Embryonic facial prominence (tissue), 1 donor: ENCODE data around the gene UBXN7.
"Not testable (repeated sequence)": the region's sequence is repeated elsewhere in the genome, so short reads cannot be mapped to it uniquely, and the experiment has no call there.

Experiments
- DNase-seq: peaks from one replicate; pipeline ENCODE4 v3.0.0-alpha.2; 2016; ENCODE audit errors: extremely low spot score

The UBXN7 gene

GRCh38 chr3:196418601-196419000 is 13.6 kb downstream of the UBXN7 start:
- no peak for DNase-seq

- DNase-seq = no peak
Measured at GRCh38 chr3:196414469-196414868, 17.8 kb downstream of the UBXN7 start.

GRCh38 chr3:196412704-196413103 is 19.5 kb downstream of the UBXN7 start:
- DNase-seq = no peak

- DNase-seq = no peak
Measured at GRCh38 chr3:196409409-196409808, 22.8 kb downstream of the UBXN7 start.

- DNase-seq = no peak
Measured at GRCh38 chr3:196408565-196409300, 23.5 kb downstream of the UBXN7 start.

- no peak for DNase-seq
Measured at GRCh38 chr3:196406811-196407470, 25.3 kb downstream of the UBXN7 start.

GRCh38 chr3:196400331-196400730 is 31.9 kb downstream of the UBXN7 start:
- no peak for DNase-seq

GRCh38 chr3:196399485-196399945 is 32.7 kb downstream of the UBXN7 start:
- DNase-seq = no peak

GRCh38 chr3:196398782-196399181 is 33.4 kb downstream of the UBXN7 start:
- DNase-seq = no peak

- no peak for DNase-seq
Measured at GRCh38 chr3:196397941-196398340, 34.3 kb downstream of the UBXN7 start.

GRCh38 chr3:196390116-196390515 is 42.1 kb downstream of the UBXN7 start:
- DNase-seq = no peak

- no peak for DNase-seq
Measured at GRCh38 chr3:196388956-196389355, 43.3 kb downstream of the UBXN7 start.

- DNase-seq = not testable (repeated sequence)
Measured at GRCh38 chr3:196387941-196388340, 44.3 kb downstream of the UBXN7 start.

- DNase-seq = not testable (repeated sequence)
Measured at GRCh38 chr3:196386797-196387196, 45.4 kb downstream of the UBXN7 start.

GRCh38 chr3:196386034-196386433 is 46.2 kb downstream of the UBXN7 start:
- DNase-seq = not testable (repeated sequence)

GRCh38 chr3:196385446-196385845 is 46.8 kb downstream of the UBXN7 start:
- DNase-seq = not testable (repeated sequence)

- no peak for DNase-seq
Measured at GRCh38 chr3:196378146-196378841, 53.9 kb downstream of the UBXN7 start.

- no peak for DNase-seq
Measured at GRCh38 chr3:196377321-196377720, 54.9 kb downstream of the UBXN7 start.

- no peak for DNase-seq
Measured at GRCh38 chr3:196365736-196366135, 66.5 kb downstream of the UBXN7 start.

GRCh38 chr3:196360586-196360985 is 71.6 kb downstream of the UBXN7 start:
- no peak for DNase-seq

GRCh38 chr3:196358540-196358939 is 73.7 kb downstream of the UBXN7 start:
- not testable (repeated sequence) for DNase-seq

- DNase-seq = no peak
Measured at GRCh38 chr3:196357905-196358304, 74.3 kb downstream of the UBXN7 start.

GRCh38 chr3:196356556-196356955 is 75.7 kb downstream of the UBXN7 start:
- DNase-seq = no peak
